GM12874 (cell line): ENCODE results near the gene PPP3R1.

Experiments used
- TF ChIP-seq, protein P1 (sequence below): IDR thresholded peaks from 2 replicates; pipeline ENCODE4 v1.5.1; 2011; ENCODE audit warnings: low read depth, mild to moderate bottlenecking, control low read depth, low read length, moderate library complexity; ENCODE audit not compliant: insufficient read depth

Gene PPP3R1

DNA sequence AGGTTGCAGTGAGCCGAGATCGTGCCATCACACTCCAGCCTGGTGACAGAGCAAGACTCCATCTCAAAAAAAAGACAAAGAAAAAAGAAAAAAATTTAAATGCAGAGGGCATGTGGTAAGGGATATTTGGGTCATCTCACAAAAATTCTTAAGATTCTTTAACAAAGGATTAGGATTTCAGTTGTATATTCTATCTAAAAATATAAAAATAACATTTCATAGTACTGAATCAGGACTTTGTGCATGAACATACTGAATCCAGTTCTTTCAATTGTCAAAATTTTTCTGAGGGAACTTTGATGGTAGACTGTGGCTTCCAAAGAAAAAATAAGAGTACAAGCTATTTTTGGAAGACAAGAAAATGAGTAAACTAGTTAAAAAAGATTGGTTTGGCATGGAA is 6.5 kb upstream of the PPP3R1 start:
- TF ChIP-seq, protein P1, sequence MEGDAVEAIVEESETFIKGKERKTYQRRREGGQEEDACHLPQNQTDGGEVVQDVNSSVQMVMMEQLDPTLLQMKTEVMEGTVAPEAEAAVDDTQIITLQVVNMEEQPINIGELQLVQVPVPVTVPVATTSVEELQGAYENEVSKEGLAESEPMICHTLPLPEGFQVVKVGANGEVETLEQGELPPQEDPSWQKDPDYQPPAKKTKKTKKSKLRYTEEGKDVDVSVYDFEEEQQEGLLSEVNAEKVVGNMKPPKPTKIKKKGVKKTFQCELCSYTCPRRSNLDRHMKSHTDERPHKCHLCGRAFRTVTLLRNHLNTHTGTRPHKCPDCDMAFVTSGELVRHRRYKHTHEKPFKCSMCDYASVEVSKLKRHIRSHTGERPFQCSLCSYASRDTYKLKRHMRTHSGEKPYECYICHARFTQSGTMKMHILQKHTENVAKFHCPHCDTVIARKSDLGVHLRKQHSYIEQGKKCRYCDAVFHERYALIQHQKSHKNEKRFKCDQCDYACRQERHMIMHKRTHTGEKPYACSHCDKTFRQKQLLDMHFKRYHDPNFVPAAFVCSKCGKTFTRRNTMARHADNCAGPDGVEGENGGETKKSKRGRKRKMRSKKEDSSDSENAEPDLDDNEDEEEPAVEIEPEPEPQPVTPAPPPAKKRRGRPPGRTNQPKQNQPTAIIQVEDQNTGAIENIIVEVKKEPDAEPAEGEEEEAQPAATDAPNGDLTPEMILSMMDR, result no peak

DNA sequence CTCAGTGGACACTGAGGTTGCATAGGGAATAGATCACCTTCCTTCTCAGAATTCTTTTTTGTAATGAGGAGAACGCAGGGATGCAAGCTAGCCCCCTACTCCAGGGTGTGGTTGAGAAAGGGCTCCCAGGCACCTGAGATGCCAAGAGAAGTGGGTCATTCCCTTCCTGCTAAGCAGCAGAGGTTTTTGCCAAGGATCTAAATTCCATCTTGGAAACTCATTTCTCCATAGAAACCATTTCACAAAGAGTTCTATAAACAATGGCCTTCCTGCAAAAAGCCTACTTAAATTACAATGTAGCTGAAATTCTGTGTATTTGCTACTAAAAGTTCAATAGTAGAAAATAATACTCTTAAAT is 3.7 kb upstream of the PPP3R1 start:
- TF ChIP-seq, protein P1, result no peak

DNA sequence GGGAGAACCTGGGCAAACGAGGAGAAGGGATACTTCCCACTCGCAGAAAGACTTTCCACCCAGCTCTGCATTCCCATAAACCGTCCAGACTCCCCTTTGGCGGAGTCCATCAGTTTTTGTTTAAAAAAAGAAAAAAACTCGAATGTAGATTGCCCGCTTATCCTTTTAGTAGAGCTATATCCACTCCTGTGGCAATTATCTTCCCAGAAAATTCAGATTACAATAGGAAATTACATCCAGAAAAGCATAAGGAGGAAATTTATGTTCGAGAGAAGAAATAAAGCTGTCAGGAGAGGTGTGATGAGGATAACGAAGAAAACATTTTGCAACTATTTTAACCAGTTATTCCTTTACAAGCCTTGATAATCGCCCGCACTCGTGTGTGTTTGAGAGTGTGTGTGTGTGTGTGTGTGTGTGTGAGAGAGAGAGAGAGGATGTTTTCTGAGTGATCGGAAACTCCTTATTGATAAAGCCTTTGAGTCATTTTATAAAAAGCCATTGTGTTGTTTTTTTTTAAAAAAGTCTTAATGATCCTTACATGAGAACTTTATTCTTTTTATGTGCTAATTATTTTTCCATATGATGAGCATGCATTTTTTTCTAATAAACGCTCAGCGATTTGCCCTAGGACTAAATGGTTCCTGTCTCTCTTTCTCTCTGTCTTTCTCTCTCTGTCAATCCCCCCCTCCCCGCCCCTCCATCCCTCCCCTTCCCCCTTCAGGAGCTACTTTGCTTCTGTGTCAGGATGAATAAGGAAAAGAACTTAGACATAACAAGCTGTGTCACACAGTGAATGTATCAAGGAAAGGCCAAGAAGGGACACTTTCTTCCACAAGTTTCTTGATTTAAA is 1.1 kb upstream of the PPP3R1 start:
- TF ChIP-seq, protein P1, result no peak

DNA sequence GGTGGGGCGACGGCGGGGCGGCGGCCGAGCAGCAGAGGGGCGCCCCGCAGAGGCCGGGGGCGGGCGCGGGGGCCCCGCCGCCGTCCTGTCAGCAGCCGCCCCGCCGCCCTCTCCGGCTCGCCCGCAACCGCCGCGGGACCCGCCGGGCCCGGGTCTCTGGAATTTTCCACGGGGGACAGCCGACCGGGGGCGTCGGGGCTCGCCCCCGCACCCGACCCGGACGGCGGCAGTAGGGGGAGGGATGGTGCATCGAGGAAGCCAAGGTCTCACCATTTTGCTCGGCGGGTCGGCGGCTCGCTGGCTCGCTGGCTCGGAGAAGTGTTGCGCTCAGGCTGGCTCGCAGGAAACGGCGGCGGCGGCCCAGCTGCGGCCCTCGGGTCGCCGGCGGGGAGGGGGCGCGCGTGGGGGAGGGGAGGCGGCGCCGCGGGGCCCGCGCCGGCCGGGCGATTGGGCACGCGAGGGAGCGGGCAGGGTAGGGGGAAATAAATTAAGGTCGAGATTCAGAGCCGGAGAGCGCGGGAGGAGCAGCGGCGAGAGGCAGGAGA is 405 bp downstream of the PPP3R1 start:
- TF ChIP-seq, protein P1, result no peak

DNA sequence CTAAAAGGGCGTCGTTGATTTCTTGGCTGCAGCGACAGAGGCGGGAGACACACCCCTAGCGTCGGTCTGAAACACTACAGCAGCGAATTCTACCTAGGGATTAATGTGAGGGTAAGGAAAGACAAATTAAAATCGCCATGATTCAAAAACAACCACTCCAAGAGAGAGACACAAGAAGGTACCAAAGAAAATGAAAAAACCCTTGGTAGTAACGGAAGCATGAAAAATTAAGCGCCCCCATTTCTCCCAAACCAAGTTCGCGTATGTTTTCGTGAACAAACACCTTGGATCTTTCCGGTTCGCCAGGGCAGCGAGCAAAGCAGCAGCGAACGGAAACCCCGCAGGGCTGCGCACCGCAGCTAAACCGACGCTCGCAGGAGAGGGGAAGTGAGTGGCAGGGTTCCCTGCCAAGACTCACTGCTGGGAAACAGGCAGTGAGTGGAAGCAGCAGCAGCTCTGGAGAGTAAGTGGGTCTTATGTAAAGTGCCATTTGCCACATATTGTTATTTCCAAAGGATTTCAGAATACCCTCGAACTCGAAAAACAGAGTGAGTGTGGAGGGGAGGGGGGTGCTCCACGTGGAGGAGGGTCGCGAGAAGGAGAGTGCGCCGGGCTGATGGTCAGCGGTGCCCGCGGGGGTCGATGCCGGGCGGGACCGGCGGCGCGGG is 1.0 kb downstream of the PPP3R1 start:
- TF ChIP-seq, protein P1, result peak; percentile 62

DNA sequence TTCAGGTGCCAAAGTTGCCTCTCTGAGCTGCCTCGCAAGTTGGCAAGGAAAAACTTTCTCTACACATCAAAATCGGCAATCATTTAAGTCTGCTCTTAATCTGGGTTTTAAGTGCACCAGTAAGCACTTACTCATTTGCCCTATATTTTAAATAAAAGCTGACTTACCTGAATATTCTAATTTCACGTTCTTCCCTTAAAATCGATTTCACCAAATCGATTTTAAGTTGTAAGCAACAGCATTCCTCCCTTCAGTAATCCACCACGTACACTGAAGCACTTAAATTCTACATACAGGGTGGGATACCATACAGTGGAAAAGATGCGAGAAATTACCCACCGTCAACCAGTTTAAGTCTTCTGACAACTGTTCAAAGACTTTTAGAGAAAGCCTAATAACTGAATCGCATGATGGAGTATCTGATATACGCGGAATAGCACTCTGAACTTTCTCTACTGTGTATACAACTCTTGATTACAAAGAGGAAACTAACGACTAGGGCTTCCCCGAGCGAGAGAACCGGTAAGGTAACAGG is 1.6 kb downstream of the PPP3R1 start:
- TF ChIP-seq, protein P1, result no peak

DNA sequence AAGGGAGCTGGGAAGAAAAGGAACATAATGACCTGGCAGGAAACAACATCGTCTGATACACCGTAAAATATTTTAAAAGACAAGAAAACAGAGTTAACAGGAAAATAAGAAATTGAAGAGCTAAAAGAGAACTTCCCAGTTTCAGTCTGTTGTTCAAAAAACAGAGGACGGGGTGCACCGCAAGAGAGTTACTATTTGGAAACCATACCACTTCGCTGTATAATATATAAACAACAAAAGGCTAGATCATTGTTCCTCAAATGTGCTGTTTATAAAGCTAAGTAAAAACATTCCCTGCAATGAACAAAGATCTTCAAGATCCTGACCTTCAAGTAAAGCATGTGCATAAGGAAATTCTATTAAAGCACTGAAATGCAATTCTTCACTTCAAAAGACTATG is 2.1 kb downstream of the PPP3R1 start:
- TF ChIP-seq, protein P1, result no peak
